HEK293 (cell line): ENCODE data around the gene G6PD.

Source experiments
- KLF8 ChIP-seq: fragments of 450-650 bp; formaldehyde crosslinking; IDR thresholded peaks from 2 replicates; pipeline ENCODE4 v1.5.1; 2016; ENCODE audit warnings: missing biosample characterization, missing genetic modification characterization
- ZNF791 ChIP-seq: fragments of 450-650 bp; formaldehyde crosslinking; IDR thresholded peaks from 2 replicates; pipeline ENCODE4 v1.5.1; 2016; ENCODE audit warnings: missing biosample characterization, missing genetic modification characterization
- TF ChIP-seq, protein P1 (sequence below): fragments of 450-650 bp; formaldehyde crosslinking; IDR thresholded peaks from 2 replicates; pipeline ENCODE4 v1.5.1; 2016; ENCODE audit warnings: missing biosample characterization, missing genetic modification characterization
- TF ChIP-seq, protein P2 (sequence below): fragments of 450-650 bp; formaldehyde crosslinking; IDR thresholded peaks from 2 replicates; pipeline ENCODE4 v1.5.1; 2016; ENCODE audit warnings: missing biosample characterization, missing genetic modification characterization
- TF ChIP-seq, protein P3 (sequence below): fragments of 450-650 bp; formaldehyde crosslinking; IDR thresholded peaks from 2 replicates; pipeline ENCODE4 v1.5.1; 2016; ENCODE audit warnings: missing biosample characterization, missing genetic modification characterization
- TF ChIP-seq, protein P4 (sequence below): fragments of 450-650 bp; formaldehyde crosslinking; conservative IDR thresholded peaks from 2 replicates; pipeline ENCODE4 v1.5.1; 2016; ENCODE audit warnings: low read depth, missing biosample characterization, missing genetic modification characterization

DNA sequence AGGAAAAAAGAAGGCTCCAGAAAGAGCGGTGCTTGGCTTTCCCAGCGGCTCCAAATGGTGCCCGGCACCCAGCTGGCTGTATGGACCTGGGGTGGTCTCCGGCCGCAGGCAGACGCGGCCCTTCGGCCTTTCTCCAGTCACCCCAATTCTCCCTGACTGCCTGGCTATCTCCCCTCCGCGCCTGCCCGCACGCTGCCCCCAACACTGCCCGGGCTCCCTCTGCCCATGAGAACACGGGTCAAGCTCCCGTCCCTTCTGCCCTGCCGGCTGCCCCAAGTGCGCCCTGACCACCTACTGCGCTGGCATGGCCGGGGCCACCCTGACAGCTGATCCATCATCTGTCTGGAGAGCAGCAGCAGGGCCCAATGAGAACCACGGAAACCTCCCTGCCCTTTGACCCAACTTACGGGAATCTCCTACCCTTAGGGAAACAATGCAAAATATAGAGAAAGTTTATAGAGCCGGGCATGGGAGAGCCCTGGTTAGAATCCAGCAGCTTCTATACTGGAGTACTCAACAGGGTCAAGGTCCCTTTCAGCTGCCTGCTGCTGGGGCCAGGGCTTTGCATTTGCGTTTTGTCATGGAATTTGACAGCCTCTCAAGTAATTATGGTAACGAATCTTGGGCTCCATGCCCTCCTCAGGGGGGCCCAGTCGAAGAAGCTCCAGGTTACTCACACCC is 29.4 kb downstream of the G6PD start:
- TF ChIP-seq ZNF791 (tag by site-specific recombination) (no peak), KLF8 (tag by site-specific recombination) (no peak)
- TF ChIP-seq, protein P1, sequence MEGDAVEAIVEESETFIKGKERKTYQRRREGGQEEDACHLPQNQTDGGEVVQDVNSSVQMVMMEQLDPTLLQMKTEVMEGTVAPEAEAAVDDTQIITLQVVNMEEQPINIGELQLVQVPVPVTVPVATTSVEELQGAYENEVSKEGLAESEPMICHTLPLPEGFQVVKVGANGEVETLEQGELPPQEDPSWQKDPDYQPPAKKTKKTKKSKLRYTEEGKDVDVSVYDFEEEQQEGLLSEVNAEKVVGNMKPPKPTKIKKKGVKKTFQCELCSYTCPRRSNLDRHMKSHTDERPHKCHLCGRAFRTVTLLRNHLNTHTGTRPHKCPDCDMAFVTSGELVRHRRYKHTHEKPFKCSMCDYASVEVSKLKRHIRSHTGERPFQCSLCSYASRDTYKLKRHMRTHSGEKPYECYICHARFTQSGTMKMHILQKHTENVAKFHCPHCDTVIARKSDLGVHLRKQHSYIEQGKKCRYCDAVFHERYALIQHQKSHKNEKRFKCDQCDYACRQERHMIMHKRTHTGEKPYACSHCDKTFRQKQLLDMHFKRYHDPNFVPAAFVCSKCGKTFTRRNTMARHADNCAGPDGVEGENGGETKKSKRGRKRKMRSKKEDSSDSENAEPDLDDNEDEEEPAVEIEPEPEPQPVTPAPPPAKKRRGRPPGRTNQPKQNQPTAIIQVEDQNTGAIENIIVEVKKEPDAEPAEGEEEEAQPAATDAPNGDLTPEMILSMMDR (tag by site-specific recombination): no peak
- TF ChIP-seq, protein P2, sequence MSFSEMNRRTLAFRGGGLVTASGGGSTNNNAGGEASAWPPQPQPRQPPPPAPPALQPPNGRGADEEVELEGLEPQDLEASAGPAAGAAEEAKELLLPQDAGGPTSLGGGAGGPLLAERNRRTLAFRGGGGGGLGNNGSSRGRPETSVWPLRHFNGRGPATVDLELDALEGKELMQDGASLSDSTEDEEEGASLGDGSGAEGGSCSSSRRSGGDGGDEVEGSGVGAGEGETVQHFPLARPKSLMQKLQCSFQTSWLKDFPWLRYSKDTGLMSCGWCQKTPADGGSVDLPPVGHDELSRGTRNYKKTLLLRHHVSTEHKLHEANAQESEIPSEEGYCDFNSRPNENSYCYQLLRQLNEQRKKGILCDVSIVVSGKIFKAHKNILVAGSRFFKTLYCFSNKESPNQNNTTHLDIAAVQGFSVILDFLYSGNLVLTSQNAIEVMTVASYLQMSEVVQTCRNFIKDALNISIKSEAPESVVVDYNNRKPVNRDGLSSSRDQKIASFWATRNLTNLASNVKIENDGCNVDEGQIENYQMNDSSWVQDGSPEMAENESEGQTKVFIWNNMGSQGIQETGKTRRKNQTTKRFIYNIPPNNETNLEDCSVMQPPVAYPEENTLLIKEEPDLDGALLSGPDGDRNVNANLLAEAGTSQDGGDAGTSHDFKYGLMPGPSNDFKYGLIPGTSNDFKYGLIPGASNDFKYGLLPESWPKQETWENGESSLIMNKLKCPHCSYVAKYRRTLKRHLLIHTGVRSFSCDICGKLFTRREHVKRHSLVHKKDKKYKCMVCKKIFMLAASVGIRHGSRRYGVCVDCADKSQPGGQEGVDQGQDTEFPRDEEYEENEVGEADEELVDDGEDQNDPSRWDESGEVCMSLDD (tag by site-specific recombination): no peak
- TF ChIP-seq, protein P3, sequence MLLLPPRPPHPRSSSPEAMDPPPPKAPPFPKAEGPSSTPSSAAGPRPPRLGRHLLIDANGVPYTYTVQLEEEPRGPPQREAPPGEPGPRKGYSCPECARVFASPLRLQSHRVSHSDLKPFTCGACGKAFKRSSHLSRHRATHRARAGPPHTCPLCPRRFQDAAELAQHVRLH (tag by site-specific recombination): no peak
- TF ChIP-seq, protein P4, sequence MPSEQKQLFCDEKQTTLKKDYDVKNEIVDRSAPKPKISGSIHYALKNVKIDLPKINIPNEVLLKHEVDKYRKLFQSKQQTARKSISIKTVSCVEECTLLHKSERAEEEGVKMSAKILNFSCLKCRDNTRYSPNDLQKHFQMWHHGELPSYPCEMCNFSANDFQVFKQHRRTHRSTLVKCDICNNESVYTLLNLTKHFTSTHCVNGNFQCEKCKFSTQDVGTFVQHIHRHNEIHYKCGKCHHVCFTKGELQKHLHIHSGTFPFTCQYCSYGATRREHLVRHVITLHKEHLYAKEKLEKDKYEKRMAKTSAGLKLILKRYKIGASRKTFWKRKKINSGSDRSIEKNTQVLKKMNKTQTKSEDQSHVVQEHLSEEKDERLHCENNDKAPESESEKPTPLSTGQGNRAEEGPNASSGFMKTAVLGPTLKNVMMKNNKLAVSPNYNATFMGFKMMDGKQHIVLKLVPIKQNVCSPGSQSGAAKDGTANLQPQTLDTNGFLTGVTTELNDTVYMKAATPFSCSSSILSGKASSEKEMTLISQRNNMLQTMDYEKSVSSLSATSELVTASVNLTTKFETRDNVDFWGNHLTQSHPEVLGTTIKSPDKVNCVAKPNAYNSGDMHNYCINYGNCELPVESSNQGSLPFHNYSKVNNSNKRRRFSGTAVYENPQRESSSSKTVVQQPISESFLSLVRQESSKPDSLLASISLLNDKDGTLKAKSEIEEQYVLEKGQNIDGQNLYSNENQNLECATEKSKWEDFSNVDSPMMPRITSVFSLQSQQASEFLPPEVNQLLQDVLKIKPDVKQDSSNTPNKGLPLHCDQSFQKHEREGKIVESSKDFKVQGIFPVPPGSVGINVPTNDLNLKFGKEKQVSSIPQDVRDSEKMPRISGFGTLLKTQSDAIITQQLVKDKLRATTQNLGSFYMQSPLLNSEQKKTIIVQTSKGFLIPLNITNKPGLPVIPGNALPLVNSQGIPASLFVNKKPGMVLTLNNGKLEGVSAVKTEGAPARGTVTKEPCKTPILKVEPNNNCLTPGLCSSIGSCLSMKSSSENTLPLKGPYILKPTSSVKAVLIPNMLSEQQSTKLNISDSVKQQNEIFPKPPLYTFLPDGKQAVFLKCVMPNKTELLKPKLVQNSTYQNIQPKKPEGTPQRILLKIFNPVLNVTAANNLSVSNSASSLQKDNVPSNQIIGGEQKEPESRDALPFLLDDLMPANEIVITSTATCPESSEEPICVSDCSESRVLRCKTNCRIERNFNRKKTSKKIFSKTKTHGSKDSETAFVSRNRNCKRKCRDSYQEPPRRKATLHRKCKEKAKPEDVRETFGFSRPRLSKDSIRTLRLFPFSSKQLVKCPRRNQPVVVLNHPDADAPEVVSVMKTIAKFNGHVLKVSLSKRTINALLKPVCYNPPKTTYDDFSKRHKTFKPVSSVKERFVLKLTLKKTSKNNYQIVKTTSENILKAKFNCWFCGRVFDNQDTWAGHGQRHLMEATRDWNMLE: no peak
